Neuronal stem cell (in vitro differentiated cells): ENCODE results near the gene MCHR2.

Experiments used
- DNase-seq: peaks from one replicate; pipeline ENCODE4 v3.0.0-alpha.2; 2013; ENCODE audit warnings: low spot score
- H2AFZ ChIP-seq: one replicate; pipeline ENCODE4 v1.6.1; 2013; ENCODE audit warnings: mild to moderate bottlenecking, low read length, inconsistent platforms
- H2AK5ac ChIP-seq: 2 replicates; pipeline ENCODE4 v1.6.1; 2013; ENCODE audit warnings: low read depth, mild to moderate bottlenecking, inconsistent platforms, low read length, moderate library complexity, mixed read lengths
- H2BK120ac ChIP-seq: 2 replicates; pipeline ENCODE4 v1.6.1; 2013; ENCODE audit warnings: low read depth, mild to moderate bottlenecking, inconsistent platforms, low read length, moderate library complexity, mixed read lengths
- H2BK12ac ChIP-seq: one replicate; pipeline ENCODE4 v1.6.1; 2013; ENCODE audit warnings: low read length, inconsistent platforms
- H2BK15ac ChIP-seq: 2 replicates; pipeline ENCODE4 v1.6.1; 2013; ENCODE audit warnings: mild to moderate bottlenecking, low read length, inconsistent platforms, mixed read lengths
- H2BK5ac ChIP-seq: one replicate; pipeline ENCODE4 v1.6.1; 2013; ENCODE audit warnings: inconsistent platforms, mild to moderate bottlenecking, low read length, moderate library complexity
- H3K14ac ChIP-seq: one replicate; pipeline ENCODE4 v1.6.1; 2013; ENCODE audit warnings: low read length, inconsistent platforms
- H3K18ac ChIP-seq: 2 replicates; pipeline ENCODE4 v1.6.1; 2013; ENCODE audit warnings: low read length, inconsistent platforms
- H3K23ac ChIP-seq: 2 replicates; pipeline ENCODE4 v1.6.1; 2013; ENCODE audit warnings: low read depth, mild to moderate bottlenecking, mixed read lengths, low read length, inconsistent platforms; ENCODE audit not compliant: poor library complexity
- H3K27ac ChIP-seq: replicated peaks from 3 replicates; pipeline ENCODE4 v1.5.1; 2013; ENCODE audit warnings: low read length, inconsistent platforms
- H3K27me3 ChIP-seq, 3 experiments: 2 replicates each; pipeline ENCODE4 v1.6.1; 2013; ENCODE audit warnings: low read length in 3 of 3, mild to moderate bottlenecking in 2 of 3, inconsistent platforms in 1 of 3, low read depth in 1 of 3, mixed read lengths in 1 of 3, moderate library complexity in 1 of 3; ENCODE audit not compliant: control insufficient read depth in 3 of 3, insufficient read depth in 3 of 3
- H3K36me3 ChIP-seq, 2 donors: replicated peaks in 1 of 2; 2 replicates each; pipeline ENCODE4 v1.6.1; 2013; ENCODE audit warnings: low read length in 2 of 2; ENCODE audit not compliant: control insufficient read depth in 2 of 2, insufficient read depth in 2 of 2
- H3K4ac ChIP-seq: 2 replicates; pipeline ENCODE4 v1.6.1; 2013; ENCODE audit warnings: inconsistent platforms, mild to moderate bottlenecking, low read length, moderate library complexity
- H3K4me1 ChIP-seq, 2 donors: 1 replicate in 1 of 2; 2 replicates in 1 of 2; pipeline ENCODE4 v1.6.1; 2013; ENCODE audit warnings: low read length in 2 of 2, low read depth in 1 of 2; ENCODE audit not compliant: control insufficient read depth in 2 of 2, insufficient read depth in 1 of 2
- H3K4me2 ChIP-seq: one replicate; pipeline ENCODE4 v1.6.1; 2013; ENCODE audit warnings: mild to moderate bottlenecking, low read length, inconsistent platforms; ENCODE audit not compliant: insufficient read depth, poor library complexity, severe bottlenecking
- H3K4me3 ChIP-seq, 2 donors: 2 replicates each; pipeline ENCODE4 v1.5.1; 2013; ENCODE audit warnings: low read length in 2 of 2, mild to moderate bottlenecking in 2 of 2, inconsistent platforms in 1 of 2, moderate library complexity in 1 of 2
- H3K79me1 ChIP-seq: one replicate; pipeline ENCODE4 v1.6.1; 2013; ENCODE audit warnings: low read depth, mild to moderate bottlenecking, inconsistent platforms, low read length, moderate library complexity
- H3K9ac ChIP-seq: one replicate; pipeline ENCODE4 v1.6.1; 2013; ENCODE audit warnings: mild to moderate bottlenecking, low read depth, low read length, inconsistent platforms; ENCODE audit not compliant: poor library complexity
- H3K9me3 ChIP-seq, 2 donors: replicated peaks in 1 of 2; 2 replicates each; pipeline versions ENCODE3 to v1.6.1; 2013; ENCODE audit warnings: low read length in 2 of 2, mild to moderate bottlenecking in 2 of 2, inconsistent platforms in 1 of 2, low read depth in 1 of 2, mixed read lengths in 1 of 2, moderate library complexity in 1 of 2; ENCODE audit not compliant: control insufficient read depth in 2 of 2, insufficient read depth in 1 of 2
- H4K8ac ChIP-seq: one replicate; pipeline ENCODE4 v1.6.1; 2013; ENCODE audit warnings: low read depth, mild to moderate bottlenecking, inconsistent platforms, low read length, moderate library complexity
- H4K91ac ChIP-seq: one replicate; pipeline ENCODE4 v1.6.1; 2013; ENCODE audit warnings: low read length, low read depth, mild to moderate bottlenecking, inconsistent platforms; ENCODE audit not compliant: poor library complexity
- WGBS, 2 donors: extraction: QIAGEN DNeasy Blood & Tissue Kit; methylation state at CpG; one replicate each; pipeline ENCODE4 v1.1.7; 2013; ENCODE audit warnings: missing lambda C conversion rate in 2 of 2, mixed read lengths in 1 of 2; ENCODE audit not compliant: insufficient read length in 2 of 2, insufficient replicate concordance in 1 of 2; ENCODE audit errors: extremely low coverage in 2 of 2; 5-methylcytosine and 5-hydroxymethylcytosine counted together

Gene MCHR2

DNA sequence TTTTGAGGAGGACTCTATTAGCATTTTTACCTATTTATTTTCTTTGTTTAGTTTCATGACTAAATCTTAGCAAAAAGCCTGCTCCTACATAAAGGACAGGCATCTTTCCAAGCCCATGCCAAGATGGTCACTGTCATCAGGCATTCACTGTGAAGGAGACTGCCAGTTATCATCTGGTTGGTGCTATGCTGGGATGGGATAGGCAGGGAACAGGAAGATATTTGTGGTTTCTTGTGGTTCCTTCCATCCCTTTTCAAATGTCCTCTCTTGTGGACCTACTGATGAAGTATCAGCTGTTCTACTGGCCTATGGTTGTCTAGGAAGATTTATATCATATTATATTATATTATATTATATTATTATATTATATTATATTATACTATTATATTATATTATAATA lies 107.0 kb downstream of the MCHR2 start:
- Histone ChIP-seq H3K18ac (no peak overlapping the region), H3K27me3 (no peaks in the 10 kb centered on the region), H2AK5ac (no peak overlapping the region), H3K9me3 (no peaks in the 10 kb centered on the region), H3K14ac (no peak overlapping the region), H2BK120ac (no peak overlapping the region), H3K9ac (no peak overlapping the region), H3K4ac (no peak overlapping the region), H2AFZ (no peak overlapping the region), H3K79me1 (no peaks in the 10 kb centered on the region), H2BK5ac (no peak overlapping the region), H2BK15ac (no peak overlapping the region), H3K23ac (no peak overlapping the region), H3K36me3 (no peaks in the 10 kb centered on the region), H4K8ac (no peak overlapping the region), H3K4me3 (no peak overlapping the region), H4K91ac (no peak overlapping the region), H2BK12ac (no peak overlapping the region), H3K4me2 (no peak overlapping the region), H3K27ac (no peak overlapping the region), H3K4me1 (peaks cover 0 to 1% of the 10 kb centered on the region in 2 donors)
- no peak for DNase-seq

- Histone ChIP-seq H3K9me3 (no peaks in the 10 kb centered on the region), H4K91ac (no peak overlapping the region), H3K36me3 (no peaks in the 10 kb centered on the region), H2AK5ac (no peak overlapping the region), H3K4me2 (no peak overlapping the region), H2BK5ac (no peak overlapping the region), H3K4me3 (no peak overlapping the region), H3K27me3 (no peaks in the 10 kb centered on the region), H3K23ac (no peak overlapping the region), H3K4ac (no peak overlapping the region), H3K18ac (no peak overlapping the region), H3K27ac (no peak overlapping the region), H3K4me1 (peaks cover 0 to 1% of the 10 kb centered on the region in 2 donors), H2BK120ac (no peak overlapping the region), H3K14ac (no peak overlapping the region), H3K9ac (no peak overlapping the region), H2BK15ac (no peak overlapping the region), H2AFZ (no peak overlapping the region), H4K8ac (no peak overlapping the region), H3K79me1 (no peaks in the 10 kb centered on the region), H2BK12ac (no peak overlapping the region)
- WGBS, 2 donors, result no CpG with 5 or more reads among the region's 3 CpGs
- no peak for DNase-seq
These were observed 109.0 kb downstream of the MCHR2 start for GRCh38 chr6:99885051-99885450.

GRCh38 chr6:99882128-99882702 lies 111.8 kb downstream of the MCHR2 start:
- H2BK12ac ChIP-seq, result no peak overlapping the region
- H3K9me3 ChIP-seq, result no peaks in the 10 kb centered on the region
- H4K91ac ChIP-seq, result no peak overlapping the region
- H3K23ac ChIP-seq, result no peak overlapping the region
- H3K4me1 ChIP-seq, result peaks cover 0 to 4% of the 10 kb centered on the region in 2 donors
- H2BK120ac ChIP-seq, result no peak overlapping the region
- no peaks in the 10 kb centered on the region for H3K36me3 ChIP-seq
- H3K79me1 ChIP-seq, result no peaks in the 10 kb centered on the region
- WGBS, 2 donors, result no CpG with 5 or more reads among the region's 4 CpGs
- no peak for DNase-seq
- no peak overlapping the region for H3K27ac ChIP-seq
- H3K18ac ChIP-seq, result no peak overlapping the region
- no peak overlapping the region for H3K4me2 ChIP-seq
- H3K27me3 ChIP-seq, result no peaks in the 10 kb centered on the region
- no peak overlapping the region for H3K9ac ChIP-seq
- no peak overlapping the region for H2BK15ac ChIP-seq
- H2BK5ac ChIP-seq, result no peak overlapping the region
- H2AK5ac ChIP-seq, result no peak overlapping the region
- H4K8ac ChIP-seq, result no peak overlapping the region
- H3K4ac ChIP-seq, result no peak overlapping the region
- H3K4me3 ChIP-seq, result no peak overlapping the region
- no peak overlapping the region for H2AFZ ChIP-seq
- no peak overlapping the region for H3K14ac ChIP-seq

DNA sequence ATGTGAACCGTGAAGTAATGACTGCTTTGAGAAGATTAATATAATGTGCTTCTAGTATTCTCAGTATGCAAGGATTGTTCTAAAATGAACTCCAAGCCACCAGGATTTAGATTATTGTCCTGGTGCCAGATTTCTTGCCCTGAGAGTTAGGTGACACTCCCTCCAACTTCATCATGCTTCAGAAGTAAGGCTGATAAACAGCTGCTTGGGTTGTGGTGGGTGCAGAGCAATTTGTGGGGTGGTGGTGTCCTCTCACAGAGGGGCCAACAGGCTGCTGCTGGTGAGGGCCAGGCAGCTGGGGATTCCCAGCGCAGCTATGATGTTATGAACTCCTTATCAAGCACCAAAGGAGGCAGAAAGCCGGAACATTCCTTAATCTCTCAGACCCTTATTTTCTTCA lies 114.6 kb downstream of the MCHR2 start:
- Histone ChIP-seq H2BK120ac (no peak overlapping the region), H3K4me2 (no peak overlapping the region), H3K27ac (no peak overlapping the region)

More for the DNA sequence above, 114.6 kb downstream of the MCHR2 start:
- no peak overlapping the region for H3K4ac ChIP-seq
- H2AK5ac ChIP-seq, result no peak overlapping the region
- H2BK15ac ChIP-seq, result no peak overlapping the region
- H3K18ac ChIP-seq, result no peak overlapping the region
- no peak overlapping the region for H3K9ac ChIP-seq
- no peak for DNase-seq
- H2BK12ac ChIP-seq, result no peak overlapping the region
- H3K23ac ChIP-seq, result no peak overlapping the region
- H3K79me1 ChIP-seq, result no peaks in the 10 kb centered on the region
- peaks cover 0 to 4% of the 10 kb centered on the region in 2 donors for H3K4me1 ChIP-seq
- H4K91ac ChIP-seq, result no peak overlapping the region
- WGBS, 2 donors, result no CpG with 5 or more reads among the region's 3 CpGs
- no peak overlapping the region for H4K8ac ChIP-seq
- H2AFZ ChIP-seq, result no peak overlapping the region
- no peaks in the 10 kb centered on the region for H3K27me3 ChIP-seq
- H2BK5ac ChIP-seq, result no peak overlapping the region
- no peak overlapping the region for H3K14ac ChIP-seq
- no peaks in the 10 kb centered on the region for H3K36me3 ChIP-seq
- H3K9me3 ChIP-seq, result no peaks in the 10 kb centered on the region
- H3K4me3 ChIP-seq, result no peak overlapping the region
